ENCODE results near the gene EPHA8. TPM values are rescaled to one million over a fixed set of nuclear protein-coding genes. Genes with fewer than 3 reads are reported as not detected.
A peak's percentile ranks its signal among the peaks of the same experiment; 100 is the strongest.

The EPHA8 gene
- total RNA-seq, 1 donor from 2014 or later, result not detected

DNA sequence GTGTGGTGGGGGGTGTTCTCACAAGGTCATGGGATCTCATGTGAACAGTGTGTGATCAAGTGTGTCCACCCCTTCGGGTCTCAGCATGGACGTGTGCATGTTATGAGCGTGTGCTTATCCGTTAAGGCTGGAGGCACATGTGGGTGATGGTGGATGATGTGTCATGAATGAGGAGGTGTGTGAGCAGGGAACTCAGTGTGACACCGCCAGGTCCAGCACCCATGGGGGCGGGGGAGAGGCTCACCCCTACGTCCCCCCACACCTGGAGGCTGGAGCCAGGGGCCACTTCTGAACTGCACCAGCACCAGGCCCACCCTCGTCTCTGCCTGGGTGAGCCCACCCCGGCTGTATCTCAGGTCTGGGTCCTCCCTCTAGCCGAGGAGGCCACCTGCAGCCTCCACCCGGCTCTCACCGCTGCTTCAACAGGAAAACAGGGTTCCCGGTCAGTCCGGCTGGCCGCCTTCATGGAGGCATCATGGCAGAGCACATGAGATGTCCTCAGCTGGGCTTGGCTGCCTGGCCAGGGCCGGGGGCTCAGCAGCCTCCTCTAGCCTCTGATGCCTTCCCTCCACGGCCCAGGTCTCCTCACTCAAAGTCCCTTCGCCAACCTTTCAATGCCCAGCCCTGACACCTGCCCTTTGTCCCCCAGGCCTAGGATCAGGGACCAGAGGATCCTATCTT is 38.9 kb downstream of the EPHA8 start:
- DNase-seq (ENCODE audit: missing footprints) (no peak), ATAC-seq (no peak)
- intact Hi-C loops (cut with DNase I), result no loop called here

DNA sequence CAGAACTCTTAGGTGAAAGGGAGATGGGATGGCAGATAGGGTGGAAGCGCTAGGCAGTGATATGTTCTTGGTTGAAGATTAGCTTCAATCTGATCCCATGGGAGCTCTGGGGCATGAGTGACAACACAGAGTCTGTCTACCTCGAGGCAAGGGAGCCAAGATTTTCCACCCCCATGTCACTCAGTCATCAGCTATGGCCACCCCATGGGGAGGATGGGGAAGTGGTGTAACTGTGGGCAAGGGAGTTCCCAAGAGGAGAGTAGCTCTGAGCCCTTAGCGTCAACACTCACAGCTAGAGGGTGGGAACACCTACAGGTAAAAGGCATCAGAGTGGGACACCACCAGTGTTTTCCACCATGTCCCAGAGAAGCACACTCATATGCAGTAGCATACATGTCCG is 42.9 kb downstream of the EPHA8 start:
- no peak for DNase-seq (ENCODE audit: missing footprints)
- intact Hi-C loops (cut with DNase I), result no loop called here
- ATAC-seq, result no peak

- ATAC-seq (no peak), DNase-seq (ENCODE audit: missing footprints) (no peak)
- intact Hi-C loops (cut with DNase I), result no loop called here
Observed at GRCh38 chr1:22607154-22607553, 43.9 kb downstream of the EPHA8 start.

GRCh38 chr1:22608361-22608760 is 45.1 kb downstream of the EPHA8 start:
- intact Hi-C loops (cut with DNase I), result no loop called here
- DNase-seq (ENCODE audit: missing footprints), result no peak
- no peak for ATAC-seq

- DNase-seq (ENCODE audit: missing footprints), result no peak
- intact Hi-C loops (cut with DNase I), result no loop called here
- ATAC-seq, result no peak
Observed at GRCh38 chr1:22609291-22609690, 46.0 kb downstream of the EPHA8 start.

DNA sequence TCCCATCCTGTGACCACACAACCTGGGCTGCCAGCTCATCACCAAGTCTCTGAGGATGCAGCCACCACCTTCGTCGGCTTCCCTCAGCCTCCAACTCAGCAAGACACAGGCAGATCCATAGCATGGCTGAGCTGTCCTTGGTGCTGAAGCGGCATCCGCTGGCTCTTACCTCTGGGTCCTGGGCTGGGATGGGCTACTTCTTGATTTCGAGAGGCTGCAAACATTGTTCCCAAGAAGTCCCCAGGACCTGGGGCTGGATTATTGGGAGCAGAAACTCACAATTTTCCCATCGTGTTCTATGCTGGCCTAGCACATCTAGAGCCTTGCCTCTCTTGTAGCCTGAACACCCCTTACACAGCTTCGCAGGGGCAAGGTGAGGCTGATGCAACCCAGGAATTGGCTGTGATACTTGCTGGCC is 48.2 kb downstream of the EPHA8 start:
- intact Hi-C loops (cut with DNase I), result no loop called here
- no peak for ATAC-seq
- DNase-seq (ENCODE audit: missing footprints), result no peak

GRCh38 chr1:22612671-22613571 is 49.6 kb downstream of the EPHA8 start:
- no peak for ATAC-seq
- intact Hi-C loops (cut with DNase I), result no loop called here
- no peak for DNase-seq (ENCODE audit: missing footprints)

DNA sequence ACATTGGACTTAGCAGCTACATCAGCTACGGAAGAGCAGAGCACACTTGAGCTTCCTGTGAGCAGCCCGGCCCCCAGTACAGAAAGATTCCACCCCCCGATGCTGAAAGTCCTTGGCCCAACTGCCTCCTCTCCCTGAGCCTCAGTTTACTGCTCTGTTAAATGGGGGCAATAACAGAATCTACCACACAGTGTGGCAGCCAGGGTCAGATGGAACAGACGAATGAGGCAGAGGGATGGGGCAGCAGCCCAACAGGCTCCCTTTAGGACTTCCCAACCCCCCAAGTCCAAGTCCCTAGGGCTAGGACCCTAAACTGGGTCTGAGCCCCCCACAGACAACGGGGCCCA is 50.3 kb downstream of the EPHA8 start:
- intact Hi-C loops (cut with DNase I), result no loop called here

DNA sequence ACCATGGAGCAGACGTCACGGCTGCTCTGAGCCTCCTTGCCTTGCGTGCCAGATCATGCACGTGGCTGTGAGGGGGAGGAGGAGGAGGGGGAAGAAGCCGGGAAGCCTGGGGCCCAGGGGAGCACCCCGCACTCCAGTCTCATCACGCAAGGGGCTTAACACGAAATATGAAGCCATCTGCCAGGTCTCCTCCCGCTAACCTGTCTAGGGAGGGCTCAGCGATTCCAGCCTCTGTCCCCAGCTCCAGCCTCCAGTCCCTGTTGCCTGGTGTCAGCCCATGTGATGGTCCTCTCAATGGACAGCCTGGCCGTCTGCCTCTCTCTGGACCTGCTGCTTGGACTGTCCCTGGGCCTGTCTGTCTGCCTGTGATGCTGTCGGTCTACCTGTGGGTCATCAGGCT is 50.7 kb downstream of the EPHA8 start:
- DNase-seq (ENCODE audit: missing footprints), result peak; percentile 34
- no peak for ATAC-seq
- intact Hi-C loops (cut with DNase I), result no loop called here

More for the DNA sequence above, 50.3 kb downstream of the EPHA8 start:
- ATAC-seq (no peak), DNase-seq (ENCODE audit: missing footprints) (peak; percentile 13)

DNA sequence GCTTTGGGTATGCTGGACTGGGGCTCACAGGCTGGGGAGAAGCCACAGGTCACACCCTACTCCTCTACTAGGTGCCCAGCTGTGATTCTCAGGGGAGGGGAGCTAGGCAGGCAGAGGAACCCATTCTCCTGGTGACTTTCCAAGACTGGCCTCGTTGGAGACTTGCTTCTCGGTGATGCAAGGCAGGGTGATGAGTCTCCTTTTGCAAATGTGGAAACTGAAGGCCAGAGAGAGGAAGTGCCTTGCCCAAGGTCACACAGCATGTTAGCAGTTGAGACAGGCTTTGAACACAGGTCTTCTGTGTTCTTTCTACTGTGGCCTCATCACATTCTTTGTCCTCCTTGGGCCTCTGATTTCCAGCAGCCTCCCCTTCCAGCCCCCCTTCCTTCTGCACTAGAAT is 52.6 kb downstream of the EPHA8 start:
- ATAC-seq, result no peak
- DNase-seq (ENCODE audit: missing footprints), result no peak
- intact Hi-C loops (cut with DNase I), result no loop called here

DNA sequence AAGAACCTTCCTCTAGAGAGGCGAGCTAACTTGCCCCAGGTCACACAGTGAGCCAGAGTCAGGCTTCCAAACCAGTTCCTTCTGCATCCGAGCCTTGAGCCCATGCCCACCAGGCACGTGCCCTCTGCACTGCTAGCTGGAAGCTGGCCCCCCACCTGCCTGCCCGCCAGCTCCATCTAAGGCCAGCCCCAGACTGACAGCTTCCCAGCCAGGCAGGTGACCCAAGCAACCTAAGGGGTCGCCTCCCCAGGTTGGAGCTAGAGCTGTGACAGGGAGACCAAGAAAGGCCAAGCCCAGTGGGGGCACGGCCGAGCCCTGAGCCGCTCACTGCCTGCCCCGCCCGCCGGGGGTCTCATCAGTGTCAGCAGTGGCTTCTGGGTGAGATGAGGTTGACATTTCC is 53.3 kb downstream of the EPHA8 start:
- no peak for DNase-seq (ENCODE audit: missing footprints)
- ATAC-seq, result no peak
- intact Hi-C loops (cut with DNase I), result no loop called here

DNA sequence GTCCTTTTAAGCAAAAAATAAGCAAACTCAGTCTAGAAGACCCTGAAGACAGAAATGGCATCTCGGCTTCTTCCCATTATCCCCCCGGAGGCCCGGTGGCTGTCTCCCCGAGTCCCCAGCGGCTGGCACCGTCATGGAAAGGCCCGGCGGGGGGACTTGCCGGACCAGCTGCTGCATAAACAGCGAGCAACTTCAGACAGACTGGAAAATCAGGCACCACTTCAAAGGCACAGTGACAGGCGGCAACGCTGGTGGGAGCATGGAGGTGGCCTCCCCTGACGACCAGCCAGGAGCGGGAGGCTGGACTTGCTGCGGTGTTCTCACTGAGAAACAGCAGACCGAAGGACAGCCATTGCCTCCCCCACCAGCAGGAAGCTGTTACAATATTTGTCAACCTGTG is 54.8 kb downstream of the EPHA8 start:
- intact Hi-C loops (cut with DNase I), result no loop called here
- ATAC-seq, result no peak
- no peak for DNase-seq (ENCODE audit: missing footprints)

GRCh38 chr1:22619252-22619651 is 56.0 kb downstream of the EPHA8 start:
- ATAC-seq (no peak), DNase-seq (ENCODE audit: missing footprints) (no peak)
- intact Hi-C loops (cut with DNase I), result no loop called here

- DNase-seq (ENCODE audit: missing footprints) (no peak), ATAC-seq (no peak)
- intact Hi-C loops (cut with DNase I), result no loop called here
Observed at GRCh38 chr1:22619798-22620197, 56.5 kb downstream of the EPHA8 start.

- ATAC-seq, result no peak
- DNase-seq (ENCODE audit: missing footprints), result no peak
- intact Hi-C loops (cut with DNase I), result no loop called here
Observed at GRCh38 chr1:22621761-22622160, 58.5 kb downstream of the EPHA8 start.

GRCh38 chr1:22625262-22625925 is 62.1 kb downstream of the EPHA8 start:
- ATAC-seq (no peak), DNase-seq (ENCODE audit: missing footprints) (no peak)
- intact Hi-C loops (cut with DNase I), result no loop called here

DNA sequence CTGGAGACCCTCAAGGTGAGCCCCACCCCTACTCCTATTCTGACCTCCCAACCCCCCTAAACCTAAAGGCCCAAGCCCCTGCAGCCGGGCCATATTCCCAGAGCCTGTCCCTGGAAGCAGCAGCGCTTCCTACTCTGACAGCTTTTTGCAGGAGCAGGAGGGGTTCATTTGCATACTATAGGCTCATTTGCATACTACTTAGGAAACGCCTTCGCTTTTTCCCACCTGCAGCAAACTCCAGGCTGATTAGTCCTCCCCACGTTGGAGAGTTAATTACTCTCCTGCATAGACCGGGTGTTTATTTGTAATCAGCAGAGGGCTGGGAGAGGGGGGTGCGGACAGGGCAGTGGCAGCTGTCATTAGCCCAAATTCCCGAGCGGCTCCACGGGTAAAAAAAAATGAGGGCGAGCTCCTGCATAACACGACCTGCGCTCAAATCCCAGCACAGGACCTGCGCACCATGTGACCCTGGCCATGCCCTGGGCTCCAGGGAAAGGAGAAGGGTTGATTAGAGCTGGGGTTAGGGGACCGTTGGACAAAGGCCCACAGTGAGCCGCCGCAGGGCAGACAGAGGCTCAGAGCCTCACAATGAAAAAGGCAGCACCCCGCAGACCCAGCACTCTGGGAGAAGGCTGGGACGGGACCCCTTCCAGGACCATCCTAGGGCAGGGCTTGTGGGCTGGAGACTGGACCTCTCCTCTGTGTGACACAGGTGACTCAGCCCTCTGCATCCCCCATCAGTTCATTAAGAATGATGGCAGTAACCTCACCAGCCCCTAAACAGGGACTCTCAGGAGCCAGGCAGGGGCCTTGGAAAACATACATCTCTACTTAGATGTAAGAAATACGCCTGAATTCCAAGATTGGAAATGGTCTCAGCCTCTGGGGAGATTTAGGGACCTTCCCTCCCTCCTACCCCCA is 63.2 kb downstream of the EPHA8 start:
- intact Hi-C loops (cut with DNase I), result no loop called here
- ATAC-seq (no peak), DNase-seq (ENCODE audit: missing footprints) (no peak)

- DNase-seq (ENCODE audit: missing footprints), result no peak
- no peak for ATAC-seq
- intact Hi-C loops (cut with DNase I), result no loop called here
Observed at GRCh38 chr1:22627331-22627730, 64.0 kb downstream of the EPHA8 start.
